Endothelial cell of umbilical vein (primary cell): Measurements from ENCODE around the gene APC2. TPM values are rescaled to one million over a fixed set of nuclear protein-coding genes. Genes with fewer than 3 reads are reported as not detected.

Experiments used
- BruUV-seq: library from RNA; stranded (reverse); fragments of 400-500 nt; replicated peaks from 2 replicates; lab custom pipeline; 2021; lab: Mats Ljungman, UMichigan
- CTCF ChIA-PET: fragments of 300-600, 350-600 bp; sonication (Branson Sonifier 250); formaldehyde crosslinking; loops from one replicate; lab custom pipeline; 2021; ENCODE audit warnings: antibody characterized with exemption, inconsistent platforms; lab: Charles Lee
- POLR2A ChIA-PET: fragments of 300-600, 350-600 bp; sonication (Branson Sonifier 250); formaldehyde crosslinking; loops from one replicate; lab custom pipeline; 2021; ENCODE audit warnings: antibody characterized with exemption, inconsistent platforms; lab: Charles Lee
- DNase-seq: peaks from one replicate; pipeline ENCODE4 v3.0.0-alpha.2; 2011; ENCODE audit warnings: low read depth, low spot score
- FAIRE-seq: peaks from 2 replicates; lab custom pipeline; 2011; peaks lifted over from hg19 to GRCh38; lab: Jason Lieb, UNC
- H2AFZ ChIP-seq: 2 replicates; pipeline ENCODE4 v1.6.0; 2012; ENCODE audit warnings: low read depth, low read length, control low read depth, inconsistent platforms
- H3K27ac ChIP-seq: 2 replicates; pipeline ENCODE4 v1.5.1; 2011; ENCODE audit warnings: low read depth, mild to moderate bottlenecking, control low read depth, low read length, moderate library complexity; ENCODE audit not compliant: insufficient read depth
- H3K27me3 ChIP-seq, 2 experiments: 2 replicates each; pipeline versions ENCODE4 v1.6.0 to v1.6.1; 2011; ENCODE audit warnings: low read length in 2 of 2, mixed read lengths in 1 of 2; ENCODE audit not compliant: control insufficient read depth in 2 of 2, insufficient read depth in 2 of 2
- H3K36me3 ChIP-seq, 2 experiments: 2 replicates in 1 of 2; 3 replicates in 1 of 2; pipeline ENCODE4 v1.5.1; 2011; ENCODE audit warnings: low read length in 2 of 2, mild to moderate bottlenecking in 1 of 2, moderate library complexity in 1 of 2; ENCODE audit not compliant: control insufficient read depth in 2 of 2, insufficient read depth in 2 of 2; ENCODE audit errors: extremely low read depth in 1 of 2
- H3K4me1 ChIP-seq: 3 replicates; pipeline ENCODE4 v1.5.1; 2011; ENCODE audit warnings: mild to moderate bottlenecking, low read length; ENCODE audit not compliant: control insufficient read depth, insufficient read depth; ENCODE audit errors: extremely low read depth
- H3K4me2 ChIP-seq: 2 replicates; pipeline ENCODE4 v1.6.1; 2011; ENCODE audit warnings: low read length, control low read depth, mixed read lengths; ENCODE audit not compliant: insufficient read depth
- H3K4me3 ChIP-seq, 3 experiments: fragments of 200-600 bp in 1 of 3; sonication (generic), shearing (Covaris generic) in 1 of 3; replicated peaks in 1 of 3; 2 replicates each; pipeline ENCODE4 v1.5.1; 2011 to 2016; ENCODE audit warnings: control low read depth in 3 of 3, low read length in 3 of 3, mild to moderate bottlenecking in 2 of 3, inconsistent platforms in 1 of 3, low read depth in 1 of 3, moderate library complexity in 1 of 3; ENCODE audit not compliant: insufficient read depth in 1 of 3
- H3K79me2 ChIP-seq: 2 replicates; pipeline ENCODE4 v1.6.0; 2012; ENCODE audit warnings: low read length, inconsistent platforms; ENCODE audit not compliant: control insufficient read depth, insufficient read depth
- H3K9ac ChIP-seq: replicated peaks from 2 replicates; pipeline ENCODE3; 2011; ENCODE audit warnings: low read length, control low read depth; ENCODE audit not compliant: insufficient read depth; ENCODE audit errors: extremely low read depth
- H3K9me1 ChIP-seq: replicated peaks from 3 replicates; pipeline ENCODE4 v1.6.0; 2011; ENCODE audit warnings: mild to moderate bottlenecking, low read length; ENCODE audit not compliant: control insufficient read depth, insufficient read depth; ENCODE audit errors: extremely low read depth
- H3K9me3 ChIP-seq: replicated peaks from 2 replicates; pipeline ENCODE4 v1.5.1; 2012; ENCODE audit warnings: low read length, inconsistent platforms; ENCODE audit not compliant: control insufficient read depth, insufficient read depth
- H4K20me1 ChIP-seq: replicated peaks from 2 replicates; pipeline ENCODE3; 2011; ENCODE audit warnings: mild to moderate bottlenecking, low read length; ENCODE audit not compliant: control insufficient read depth, insufficient read depth; ENCODE audit errors: extremely low read depth
- CTCF ChIP-seq, 2 donors: IDR thresholded peaks; 1 replicate in 1 of 2; 2 replicates in 1 of 2; pipeline ENCODE4 v1.5.1; 2011; ENCODE audit warnings: low read length in 2 of 2, mild to moderate bottlenecking in 2 of 2, moderate library complexity in 2 of 2, control low read depth in 1 of 2, inconsistent platforms in 1 of 2, low read depth in 1 of 2; ENCODE audit not compliant: insufficient read depth in 1 of 2; ENCODE audit errors: extremely low read depth in 1 of 2
- EZH2 ChIP-seq: IDR thresholded peaks from 2 replicates; pipeline ENCODE4 v1.6.1; 2012; ENCODE audit warnings: borderline replicate concordance, low read depth, mild to moderate bottlenecking, moderate library complexity, low read length, inconsistent platforms; ENCODE audit not compliant: severe bottlenecking
- FOS ChIP-seq: IDR thresholded peaks from 2 replicates; pipeline ENCODE4 v1.6.1; 2011; ENCODE audit warnings: mild to moderate bottlenecking, low read length, moderate library complexity, borderline replicate concordance; ENCODE audit not compliant: insufficient read depth
- GATA2 ChIP-seq: IDR thresholded peaks from 2 replicates; pipeline ENCODE4 v1.7.0; 2011; ENCODE audit warnings: low read depth, mild to moderate bottlenecking, moderate library complexity, mixed read lengths, low read length; ENCODE audit not compliant: insufficient read length, insufficient read depth
- JUN ChIP-seq: IDR thresholded peaks from 2 replicates; pipeline ENCODE4 v1.6.1; 2011; ENCODE audit warnings: borderline replicate concordance, low read depth; ENCODE audit not compliant: insufficient read length, insufficient read depth
- MAX ChIP-seq: IDR thresholded peaks from 2 replicates; pipeline ENCODE4 v1.6.1; 2011; ENCODE audit not compliant: insufficient read depth, insufficient read length
- MYC ChIP-seq: IDR thresholded peaks from one replicate; pipeline ENCODE4 v1.6.1; 2011; ENCODE audit warnings: mild to moderate bottlenecking, low read depth, low read length
- POLR2A ChIP-seq: IDR thresholded peaks from 2 replicates; pipeline ENCODE4 v1.6.1; 2012; ENCODE audit warnings: low read depth, mild to moderate bottlenecking, control low read depth, low read length
- POLR2AphosphoS5 ChIP-seq: IDR thresholded peaks from 2 replicates; pipeline ENCODE4 v1.6.1; 2012; ENCODE audit warnings: low read depth, mild to moderate bottlenecking, control low read depth, low read length, moderate library complexity; ENCODE audit not compliant: insufficient read depth
- dilution Hi-C: fragments of 300-500 bp; cut with MboI; formaldehyde crosslinking; loops from one replicate; pipeline ENCODE4 v1.15.0; 2019; ENCODE audit warnings: low sequenced_read_pairs; ENCODE audit not compliant: extremely low pct_ligation_motif_present
- intact Hi-C: fragments of 100-400 bp; cut with micrococcal nuclease; formaldehyde crosslinking; loops from one replicate; pipeline ENCODE4 v1.10.0; 2022
- polyA plus RNA-seq, 4 experiments: library from polyadenylated mRNA; depleted of rRNA in 3 of 4; stranded (reverse) in 3 of 4; unstranded in 1 of 4; fragments of >200 nt; gene quantifications; 2 replicates each; pipeline versions ENCODE4 v1.2.1 to v1.2.3, GENCODE V29; 2011 to 2012; ENCODE audit warnings: missing spikeins in 1 of 4
- total RNA-seq: library from RNA; stranded (reverse); gene quantifications from 2 replicates; pipeline ENCODE4 v1.2.3, GENCODE V29; 2021

Gene APC2
- total and polyA plus RNA-seq, 2 donors (not counting 3 experiments of a cell fraction or from before 2014, with no cell fraction given): 0.01 to 0.04 TPM

GRCh38 chr19:1441022-1441426 lies 8.9 kb upstream of the APC2 start:
- no peaks in the 10 kb centered on the region for H3K9me3 ChIP-seq
- peaks cover 34% of the 10 kb centered on the region for H3K79me2 ChIP-seq
- DNase-seq: no peak
- no peak overlapping the region for H3K9ac ChIP-seq
- FAIRE-seq: no peak
- no TSS peak for BruUV-seq
- dilution Hi-C loops: no loop called here
- intact Hi-C loops: no loop called here
- ChIA-PET CTCF (no interaction called here), POLR2A (interaction anchor here (0.6 kb wide), 1 partner anchor 29 kb away, joined by 4 read pairs; no protein-coding TSS in a partner anchor)
- no peaks in the 10 kb centered on the region for H4K20me1 ChIP-seq
- H3K27ac ChIP-seq: no peak overlapping the region
- peaks cover 7 to 21% of the 10 kb centered on the region in 2 experiments for H3K36me3 ChIP-seq
- H3K4me3 ChIP-seq: no peak overlapping the region
- TF ChIP-seq POLR2A: no peak
- no peak for TF ChIP-seq FOS
- TF ChIP-seq MYC: no peak
- no peak for TF ChIP-seq JUN
- TF ChIP-seq GATA2: no peak
- TF ChIP-seq POLR2AphosphoS5: no peak
- TF ChIP-seq CTCF (IDR thresholded peaks at IDR 0.05; ENCODE audit: extremely low read depth in 1 of 2, insufficient read depth in 1 of 2, low read depth in 1 of 2, low read length in 2 of 2): no peak
- TF ChIP-seq EZH2: no peak
- no peak for TF ChIP-seq MAX
- no peaks in the 10 kb centered on the region for H3K9me1 ChIP-seq
- H2AFZ ChIP-seq: no peak overlapping the region
- peaks cover 0 to under 1% of the 10 kb centered on the region in 2 experiments for H3K27me3 ChIP-seq
- peaks cover 6% of the 10 kb centered on the region for H3K4me1 ChIP-seq
- no peak overlapping the region for H3K4me2 ChIP-seq
